GM11168 (cell line): ENCODE data around the gene TMEM229B.

ENCODE experiments used
- in situ Hi-C: fragments of 300-500 bp; cut with MboI; formaldehyde crosslinking; loops from one replicate; pipeline ENCODE4 v1.12.0; 2022; ENCODE audit warnings: low sequenced_read_pairs; ENCODE audit not compliant: unreplicated experiment

TMEM229B gene

GRCh38 chr14:67515386-67516079 is 27.0 kb upstream of the TMEM229B start:
- in situ Hi-C loops, result no loop called here

GRCh38 chr14:67514650-67515385 is 26.3 kb upstream of the TMEM229B start:
- in situ Hi-C loops, result no loop called here

DNA sequence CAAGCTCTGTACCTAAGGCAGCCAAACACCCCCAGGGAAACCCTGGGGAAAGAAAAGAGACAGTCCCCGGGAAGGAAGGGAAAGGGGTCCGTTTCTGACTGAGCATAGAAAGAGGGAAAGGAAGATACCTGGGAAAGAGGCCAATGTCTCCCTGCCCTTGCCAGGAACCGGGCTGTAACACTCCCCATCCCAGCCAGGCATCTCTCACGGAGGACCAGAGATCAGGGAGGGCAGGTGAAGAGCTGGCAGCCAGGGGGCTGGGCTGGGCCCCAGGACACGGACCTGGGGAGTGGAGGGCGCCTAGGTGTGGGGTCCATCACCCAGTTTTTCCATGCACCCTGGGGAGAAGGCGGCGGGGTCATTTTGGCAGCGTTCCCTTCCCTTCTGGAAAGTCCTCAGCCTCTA is 25.7 kb upstream of the TMEM229B start:
- in situ Hi-C loops, result no loop called here

GRCh38 chr14:67513631-67514108 is 25.1 kb upstream of the TMEM229B start:
- in situ Hi-C loops, result no loop called here

- in situ Hi-C loops, result no loop called here
These were observed 24.2 kb upstream of the TMEM229B start for GRCh38 chr14:67512463-67513310.

GRCh38 chr14:67510836-67511235 is 22.3 kb upstream of the TMEM229B start:
- in situ Hi-C loops, result no loop called here

DNA sequence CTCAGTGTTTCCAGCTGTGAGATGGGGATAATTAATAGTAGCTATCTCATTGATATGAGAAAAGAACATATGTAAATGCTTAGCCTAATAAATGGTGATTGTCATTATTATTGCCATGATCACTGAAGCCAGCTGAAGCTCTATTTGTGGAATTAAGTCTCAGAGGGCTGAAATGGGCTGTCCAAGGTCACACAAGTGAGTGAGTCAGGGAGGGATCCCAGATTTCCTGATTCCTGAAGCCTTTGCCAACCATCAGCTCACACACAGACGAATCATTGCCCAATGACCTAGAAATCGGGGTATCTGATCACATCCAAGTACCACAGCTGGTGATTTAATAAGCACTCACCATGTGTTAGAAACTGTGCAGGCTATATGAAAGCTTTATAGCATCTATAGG is 21.6 kb upstream of the TMEM229B start:
- in situ Hi-C loops, result no loop called here

GRCh38 chr14:67508956-67509355 is 20.4 kb upstream of the TMEM229B start:
- in situ Hi-C loops, result no loop called here

- in situ Hi-C loops, result no loop called here
These were observed 16.7 kb upstream of the TMEM229B start for GRCh38 chr14:67505254-67505653.

- in situ Hi-C loops, result no loop called here
These were observed 14.8 kb upstream of the TMEM229B start for GRCh38 chr14:67503331-67503730.

GRCh38 chr14:67502867-67503266 is 14.3 kb upstream of the TMEM229B start:
- in situ Hi-C loops, result no loop called here

- in situ Hi-C loops, result no loop called here
These were observed 13.1 kb upstream of the TMEM229B start for GRCh38 chr14:67501670-67502069.

GRCh38 chr14:67500981-67501380 is 12.5 kb upstream of the TMEM229B start:
- in situ Hi-C loops, result no loop called here

DNA sequence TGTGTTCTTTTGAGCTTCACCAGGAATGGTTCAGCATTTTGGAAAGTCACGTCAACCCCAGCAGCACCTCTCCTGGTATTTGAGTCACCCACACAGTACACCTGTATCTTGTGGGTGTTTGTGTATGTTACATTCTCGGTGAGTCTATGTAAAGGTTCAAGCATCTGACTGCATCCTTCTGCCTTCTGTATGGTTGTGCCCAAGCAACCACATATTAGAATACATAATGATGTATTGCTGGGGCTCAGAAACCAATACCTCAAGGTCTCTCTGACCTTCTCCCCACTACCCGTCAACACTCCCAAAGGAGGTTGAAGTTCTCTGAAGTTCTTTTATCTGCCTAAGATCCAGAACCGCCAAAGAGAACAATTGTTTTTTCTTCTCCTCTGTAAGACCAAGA is 9.2 kb upstream of the TMEM229B start:
- in situ Hi-C loops, result no loop called here

- in situ Hi-C loops, result no loop called here
These were observed 8.7 kb upstream of the TMEM229B start for GRCh38 chr14:67497216-67497615.

DNA sequence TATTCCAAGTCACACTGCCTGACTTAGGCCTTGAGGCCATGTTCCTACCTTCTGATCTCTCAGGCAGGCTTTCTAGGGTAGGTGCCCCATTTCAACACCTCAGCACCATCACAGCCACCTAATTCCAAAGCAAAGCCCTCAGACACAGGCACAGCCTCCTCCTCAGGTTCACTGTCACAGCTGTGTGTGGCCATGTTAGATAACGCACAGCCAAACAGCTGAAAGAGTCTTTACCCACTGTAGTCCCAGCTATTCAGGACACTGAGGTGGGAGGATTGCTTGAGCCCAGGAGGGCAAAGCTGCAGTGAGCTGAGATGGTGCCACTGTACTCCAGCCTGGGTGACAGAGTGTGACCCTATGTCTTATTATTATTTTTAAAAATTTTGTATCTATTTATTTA is 7.3 kb upstream of the TMEM229B start:
- in situ Hi-C loops, result no loop called here

GRCh38 chr14:67493092-67493717 is 4.7 kb upstream of the TMEM229B start:
- in situ Hi-C loops, result no loop called here

DNA sequence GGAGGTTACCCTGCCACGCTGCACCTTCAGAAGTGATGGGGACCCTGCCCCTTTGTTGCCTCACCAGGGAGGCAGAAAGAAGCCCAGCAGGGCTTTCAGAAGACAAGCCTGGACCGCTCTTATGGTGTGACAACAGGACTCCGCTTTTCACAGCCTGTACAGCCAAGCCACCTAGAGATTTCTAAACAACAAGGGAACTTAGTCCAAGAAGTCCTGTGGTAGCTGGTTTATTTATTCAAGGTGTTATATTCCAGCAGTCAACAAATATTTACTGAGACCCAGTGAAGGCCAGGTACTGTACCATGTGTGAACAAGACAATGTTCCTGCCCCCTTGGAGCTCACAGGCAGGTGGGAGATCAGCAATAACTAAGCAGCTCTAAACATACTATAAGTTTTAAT is 4.0 kb upstream of the TMEM229B start:
- in situ Hi-C loops, result no loop called here

DNA sequence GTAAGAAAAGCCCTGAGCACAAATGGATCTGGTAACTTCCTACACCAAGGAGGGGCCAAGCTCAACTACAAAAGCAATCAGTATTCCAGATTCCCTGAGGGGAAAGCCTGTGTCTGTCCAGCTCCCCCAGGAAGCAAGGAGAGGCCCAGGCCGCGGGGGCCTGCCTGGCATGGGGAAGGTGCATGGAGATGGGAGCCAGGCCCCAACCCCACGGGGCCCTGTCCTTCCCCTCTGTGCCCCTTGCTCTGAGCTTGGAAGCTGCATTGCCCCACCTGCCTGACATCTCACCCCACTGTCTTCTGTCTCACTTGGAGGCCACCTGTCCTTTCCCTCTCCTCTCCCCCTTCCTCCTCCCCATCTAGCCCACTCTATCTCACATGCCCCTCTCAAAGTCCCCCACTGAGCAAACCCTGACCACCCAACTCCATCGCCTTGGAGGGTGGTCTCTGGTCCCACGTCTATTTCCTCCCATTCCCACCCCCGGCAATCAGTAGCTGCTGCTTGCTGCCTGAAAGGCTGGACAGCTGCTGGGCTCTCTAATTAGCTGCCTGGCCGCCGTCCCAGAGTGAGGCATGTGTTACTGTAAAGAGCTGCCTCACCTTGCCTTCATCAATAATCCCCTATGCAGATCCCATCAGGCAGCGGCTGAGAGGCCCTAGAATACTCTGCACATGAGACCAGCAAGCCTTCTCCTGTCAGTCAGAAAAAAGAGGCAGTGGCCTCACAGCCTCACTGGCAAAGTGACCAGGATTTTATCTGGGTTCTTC is 3.4 kb upstream of the TMEM229B start:
- in situ Hi-C loops, result no loop called here

DNA sequence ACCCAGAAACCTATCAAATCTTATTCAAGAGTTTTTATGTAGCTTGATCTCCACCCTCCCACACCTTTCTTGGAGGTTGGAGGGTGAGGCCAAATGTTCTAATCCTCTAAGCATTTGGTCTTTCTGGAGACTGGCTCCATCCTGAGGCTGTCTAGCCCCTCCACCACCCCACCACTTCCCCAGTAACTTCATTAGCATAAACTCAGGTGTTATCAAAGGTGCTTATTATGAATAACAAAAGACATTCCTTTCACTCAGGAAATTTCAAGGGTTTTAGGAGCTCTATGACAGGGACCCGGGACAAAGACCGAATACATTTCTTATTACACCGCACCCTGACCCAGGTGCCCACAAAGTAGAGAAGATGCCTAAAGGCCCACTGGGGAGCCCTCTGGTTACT is 2.8 kb upstream of the TMEM229B start:
- in situ Hi-C loops, result no loop called here
